Measurements from ENCODE around the gene CHAT. TPM values are rescaled to one million over a fixed set of nuclear protein-coding genes. Genes with fewer than 3 reads are reported as not detected.

The CHAT gene
- total RNA-seq, 4 donors from 2014 or later, result not detected

DNA sequence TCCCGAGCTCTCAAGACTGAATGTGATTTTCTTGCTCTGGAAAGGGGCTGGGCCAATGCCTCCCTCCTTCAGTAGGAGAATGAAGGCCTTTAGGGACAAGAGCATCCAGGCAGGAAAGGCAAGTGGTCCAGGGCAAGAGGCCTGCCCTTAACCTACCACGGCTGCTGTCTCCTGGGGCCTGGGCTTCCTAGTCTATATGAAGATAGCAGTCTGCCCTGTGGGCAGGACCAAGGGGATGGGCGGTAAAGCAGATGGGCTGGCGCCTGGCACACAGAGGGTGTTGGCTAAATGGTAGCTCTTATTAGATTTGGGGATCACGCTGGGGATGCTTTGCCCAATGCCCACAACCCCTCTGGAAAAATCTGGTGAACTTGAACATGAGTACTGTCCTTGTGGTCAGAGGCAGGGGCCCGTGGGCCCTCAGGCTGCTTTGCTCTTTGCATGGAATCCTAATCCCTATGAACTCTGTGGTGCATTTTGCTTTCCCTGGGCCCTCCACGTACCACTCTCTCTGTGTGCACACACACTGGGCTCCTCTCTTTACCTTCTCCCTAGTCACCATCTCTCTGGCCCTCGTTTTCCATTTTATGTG, 20.3 kb downstream of the CHAT start:
- Histone ChIP-seq H3K27ac (no peak overlapping the region), H3K36me3 (no peaks in the 10 kb centered on the region), H3K27me3 (peaks cover 0 to 3% (median 0%) of the 10 kb centered on the region in 3 donors), H3K9me3 (no peaks in the 10 kb centered on the region), H3K4me1 (no peaks in the 10 kb centered on the region), H3K4me3 (no peak overlapping the region)
- in situ Hi-C loops (cut with MboI; ENCODE audit: low sequenced_read_pairs in 4 of 4) (no loop called here), intact Hi-C loops (cut with DNase I; ENCODE audit: low total_unique reads) (no loop called here)
- TF ChIP-seq POLR2A (IDR thresholded peaks at IDR 0.05), result no peak
- TF ChIP-seq, protein P1, sequence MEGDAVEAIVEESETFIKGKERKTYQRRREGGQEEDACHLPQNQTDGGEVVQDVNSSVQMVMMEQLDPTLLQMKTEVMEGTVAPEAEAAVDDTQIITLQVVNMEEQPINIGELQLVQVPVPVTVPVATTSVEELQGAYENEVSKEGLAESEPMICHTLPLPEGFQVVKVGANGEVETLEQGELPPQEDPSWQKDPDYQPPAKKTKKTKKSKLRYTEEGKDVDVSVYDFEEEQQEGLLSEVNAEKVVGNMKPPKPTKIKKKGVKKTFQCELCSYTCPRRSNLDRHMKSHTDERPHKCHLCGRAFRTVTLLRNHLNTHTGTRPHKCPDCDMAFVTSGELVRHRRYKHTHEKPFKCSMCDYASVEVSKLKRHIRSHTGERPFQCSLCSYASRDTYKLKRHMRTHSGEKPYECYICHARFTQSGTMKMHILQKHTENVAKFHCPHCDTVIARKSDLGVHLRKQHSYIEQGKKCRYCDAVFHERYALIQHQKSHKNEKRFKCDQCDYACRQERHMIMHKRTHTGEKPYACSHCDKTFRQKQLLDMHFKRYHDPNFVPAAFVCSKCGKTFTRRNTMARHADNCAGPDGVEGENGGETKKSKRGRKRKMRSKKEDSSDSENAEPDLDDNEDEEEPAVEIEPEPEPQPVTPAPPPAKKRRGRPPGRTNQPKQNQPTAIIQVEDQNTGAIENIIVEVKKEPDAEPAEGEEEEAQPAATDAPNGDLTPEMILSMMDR (IDR thresholded peaks at IDR 0.05 in 4 of 5, conservative IDR thresholded peaks at IDR 0.05 in 1 of 5), result no peak
- DNase-seq (no peak), ATAC-seq (no peak)

DNA sequence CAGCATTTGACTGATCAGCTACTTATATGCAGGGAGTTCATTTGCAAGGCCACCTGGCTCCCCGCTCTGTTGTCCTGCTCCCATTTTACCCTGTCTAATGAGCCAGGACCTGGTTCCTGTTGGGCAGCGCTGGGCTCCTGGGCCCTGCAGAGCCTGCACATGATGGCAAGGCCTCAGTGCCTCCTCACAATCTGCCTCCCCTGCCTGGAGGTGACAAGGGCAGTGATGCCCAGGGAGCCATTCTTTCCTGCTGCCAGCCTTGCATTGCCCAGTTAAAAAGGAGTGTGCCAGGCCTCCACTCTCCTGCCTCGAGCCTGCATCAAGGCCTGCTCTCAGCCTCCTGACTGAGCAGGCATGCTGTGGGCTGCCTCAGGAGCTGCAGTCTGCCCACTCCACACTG, 28.5 kb downstream of the CHAT start:
- no peak overlapping the region for H3K27ac ChIP-seq
- H3K4me1 ChIP-seq, result no peaks in the 10 kb centered on the region
- in situ Hi-C loops (cut with MboI; ENCODE audit: low sequenced_read_pairs in 4 of 4) (no loop called here), intact Hi-C loops (cut with DNase I; ENCODE audit: low total_unique reads) (no loop called here)
- ATAC-seq (no peak), DNase-seq (no peak)
- no peaks in the 10 kb centered on the region for H3K36me3 ChIP-seq
- peaks cover 0 to 8% (median 0%) of the 10 kb centered on the region in 3 donors for H3K27me3 ChIP-seq
- TF ChIP-seq, protein P1 (IDR thresholded peaks at IDR 0.05 in 4 of 5, conservative IDR thresholded peaks at IDR 0.05 in 1 of 5), result no peak
- TF ChIP-seq POLR2A (IDR thresholded peaks at IDR 0.05), result no peak
- H3K4me3 ChIP-seq, result no peak overlapping the region
- H3K9me3 ChIP-seq, result no peaks in the 10 kb centered on the region

DNA sequence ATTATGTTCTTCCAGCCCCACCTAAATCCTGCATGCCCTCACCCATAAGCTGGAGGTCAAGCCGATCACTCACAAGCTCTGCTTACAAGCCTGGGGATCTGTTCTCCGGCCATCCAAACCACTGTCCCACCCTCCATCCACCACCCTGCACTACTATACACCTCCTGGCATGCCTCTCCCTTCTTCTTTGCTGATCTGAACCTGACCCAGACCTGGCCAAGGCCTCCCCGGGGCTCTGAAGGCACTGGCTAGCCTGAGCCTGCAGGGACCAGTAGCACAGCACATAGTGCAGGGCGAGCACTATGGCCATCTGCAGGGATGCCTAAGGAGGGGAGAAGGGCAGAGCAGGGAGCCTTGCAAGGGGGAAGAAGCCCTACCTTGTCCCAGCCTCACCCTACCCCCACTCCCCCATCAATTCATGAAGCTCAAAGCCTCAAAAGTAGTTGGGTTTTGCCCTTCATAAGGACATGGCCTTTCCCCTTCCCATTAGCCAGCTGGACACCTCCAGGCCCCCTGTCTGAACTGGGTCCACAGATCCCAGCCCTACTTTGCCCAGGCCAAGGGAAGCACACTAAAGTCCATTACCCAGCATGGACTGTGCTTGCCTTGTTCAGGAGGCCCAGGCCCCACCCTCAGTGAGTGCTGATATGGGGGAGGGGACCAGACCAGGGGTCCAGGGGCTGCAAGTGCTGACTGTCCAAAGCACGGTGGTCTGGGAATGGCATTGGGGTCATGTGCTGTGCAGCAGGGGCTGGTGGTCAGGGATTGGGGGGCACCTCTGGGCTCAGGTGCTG, 29.6 kb downstream of the CHAT start:
- no peaks in the 10 kb centered on the region for H3K4me1 ChIP-seq
- H3K9me3 ChIP-seq, result no peaks in the 10 kb centered on the region
- no peak for DNase-seq
- no peaks in the 10 kb centered on the region for H3K36me3 ChIP-seq
- H3K4me3 ChIP-seq, result no peak overlapping the region
- TF ChIP-seq, protein P1 (IDR thresholded peaks at IDR 0.05 in 4 of 5, conservative IDR thresholded peaks at IDR 0.05 in 1 of 5), result no peak
- TF ChIP-seq POLR2A (IDR thresholded peaks at IDR 0.05), result no peak
- in situ Hi-C loops (cut with MboI; ENCODE audit: low sequenced_read_pairs in 4 of 4) (no loop called here), intact Hi-C loops (cut with DNase I; ENCODE audit: low total_unique reads) (no loop called here)
- peaks cover 0 to 8% (median 0%) of the 10 kb centered on the region in 3 donors for H3K27me3 ChIP-seq
- H3K27ac ChIP-seq, result no peak overlapping the region
- no peak for ATAC-seq

DNA sequence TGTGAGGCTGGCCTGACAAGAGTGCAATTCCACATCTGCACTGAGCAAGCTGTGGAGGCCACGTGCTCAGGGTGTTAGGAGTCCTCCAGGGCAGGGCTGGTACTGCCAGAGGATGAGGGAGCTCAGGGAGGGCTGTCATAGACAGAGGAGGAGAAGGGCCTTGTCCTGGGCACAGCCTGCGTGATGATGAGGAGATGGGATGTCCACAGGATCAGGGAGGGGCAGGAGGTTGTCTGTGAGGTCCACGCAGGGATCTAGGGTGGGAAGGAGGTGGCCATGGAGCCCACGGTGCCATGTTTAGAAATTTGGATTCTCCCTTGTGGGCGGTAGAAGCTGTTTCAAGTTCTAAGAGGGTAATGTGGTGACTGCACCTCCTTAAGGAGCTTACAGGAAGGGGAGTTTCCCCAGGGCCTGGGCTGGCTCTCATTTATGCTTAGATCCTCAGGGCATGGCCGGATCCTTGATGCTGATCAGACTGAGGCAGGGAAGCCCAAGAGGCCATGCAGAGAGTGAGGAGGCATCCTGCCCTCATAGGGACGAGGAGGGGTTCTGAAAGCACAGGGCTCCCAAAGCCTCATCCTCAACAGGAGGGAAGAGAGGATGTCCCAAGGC, 30.3 kb downstream of the CHAT start:
- in situ Hi-C loops (cut with MboI; ENCODE audit: low sequenced_read_pairs in 4 of 4), result no loop called here
- TF ChIP-seq POLR2A (IDR thresholded peaks at IDR 0.05), result no peak
- TF ChIP-seq, protein P1 (IDR thresholded peaks at IDR 0.05 in 4 of 5, conservative IDR thresholded peaks at IDR 0.05 in 1 of 5), result no peak
- no peaks in the 10 kb centered on the region for H3K36me3 ChIP-seq
- no peak overlapping the region for H3K27ac ChIP-seq
- intact Hi-C loops (cut with DNase I; ENCODE audit: low total_unique reads), result no loop called here
- H3K4me1 ChIP-seq, result no peaks in the 10 kb centered on the region
- DNase-seq (no peak), ATAC-seq (no peak)
- H3K9me3 ChIP-seq, result no peaks in the 10 kb centered on the region
- H3K4me3 ChIP-seq, result no peak overlapping the region
- peaks cover 0 to 8% (median 0%) of the 10 kb centered on the region in 3 donors for H3K27me3 ChIP-seq

All from gastrocnemius medialis (tissue), 4 donors.